Activated CD8-positive, alpha-beta memory T cell treated with anti-CD3 and anti-CD28 coated beads, Interleukin-2, amount 50 U/mL, for 48 hours (primary cell): Measurements from ENCODE around the gene TOM1.
"Not testable (repeated sequence)": the region's sequence is repeated elsewhere in the genome, so short reads cannot be mapped to it uniquely, and the experiment has no call there.

Source experiments
- DNase-seq: peaks from one replicate; pipeline ENCODE4 v3.0.0-alpha.2; 2020

TOM1 gene

DNA sequence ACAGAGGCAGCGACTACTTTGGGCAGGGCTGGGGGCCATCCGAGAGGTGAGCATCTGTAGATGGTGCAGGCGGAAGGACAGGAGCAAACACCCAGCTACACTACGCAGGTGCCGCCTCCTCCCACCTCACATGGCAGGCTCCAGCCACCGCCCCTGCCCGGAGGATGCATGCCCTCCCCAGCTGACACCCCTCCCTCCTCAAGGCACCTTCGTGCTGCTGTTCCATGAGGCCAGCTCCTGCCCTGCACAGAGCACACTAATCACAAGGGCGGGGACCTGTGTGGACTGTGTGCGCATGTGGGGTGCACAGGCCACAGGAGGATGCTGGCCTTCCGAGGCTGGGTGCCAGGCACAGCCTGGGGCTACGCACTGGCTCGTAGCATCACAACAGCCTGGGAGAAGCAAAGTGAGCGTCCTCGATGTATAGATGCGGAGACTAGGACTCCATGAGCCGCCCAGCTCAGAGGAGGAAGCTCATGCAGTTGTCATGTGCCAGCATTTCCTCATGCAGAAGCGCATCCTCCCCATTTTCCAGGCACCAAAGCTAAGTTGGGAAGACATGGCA, 48.4 kb downstream of the TOM1 start:
- no peak for DNase-seq

DNA sequence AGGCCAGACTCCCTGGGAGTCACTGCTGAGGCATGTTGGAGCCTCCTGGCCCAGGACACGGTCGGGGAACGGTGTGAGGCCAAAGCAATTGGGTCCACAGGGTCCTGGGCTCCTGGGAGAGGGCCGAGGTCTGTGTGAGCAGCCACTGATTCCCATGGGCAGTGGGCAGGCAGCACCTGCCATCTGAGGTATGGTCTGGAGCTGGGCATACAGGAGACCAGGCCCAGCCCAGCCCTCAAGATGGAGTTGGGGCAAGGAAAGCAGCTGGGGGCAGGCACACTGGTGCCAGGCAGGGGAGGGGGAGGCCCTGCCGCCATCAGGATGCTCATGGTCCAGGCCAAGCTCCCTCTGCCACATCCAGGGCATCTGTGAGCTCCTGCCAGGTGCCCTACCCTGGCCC, 49.0 kb downstream of the TOM1 start:
- no peak for DNase-seq

DNA sequence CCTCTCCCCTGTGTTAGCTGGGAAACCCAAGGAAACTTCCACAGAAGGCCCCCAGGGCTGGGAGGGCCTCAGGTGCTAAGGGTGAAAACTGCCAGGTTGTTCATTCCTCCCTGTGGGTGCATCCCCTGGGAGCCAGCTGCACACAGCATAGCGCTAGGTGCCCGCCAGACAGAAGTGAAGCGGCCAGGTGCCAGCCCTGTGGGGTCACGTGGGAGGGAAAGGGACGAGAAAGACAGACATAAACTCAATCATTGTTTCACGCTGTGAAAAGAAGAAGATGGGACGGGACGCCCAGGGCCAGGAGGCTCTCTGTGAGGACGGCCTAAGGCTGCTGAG, 49.6 kb downstream of the TOM1 start:
- no peak for DNase-seq

DNA sequence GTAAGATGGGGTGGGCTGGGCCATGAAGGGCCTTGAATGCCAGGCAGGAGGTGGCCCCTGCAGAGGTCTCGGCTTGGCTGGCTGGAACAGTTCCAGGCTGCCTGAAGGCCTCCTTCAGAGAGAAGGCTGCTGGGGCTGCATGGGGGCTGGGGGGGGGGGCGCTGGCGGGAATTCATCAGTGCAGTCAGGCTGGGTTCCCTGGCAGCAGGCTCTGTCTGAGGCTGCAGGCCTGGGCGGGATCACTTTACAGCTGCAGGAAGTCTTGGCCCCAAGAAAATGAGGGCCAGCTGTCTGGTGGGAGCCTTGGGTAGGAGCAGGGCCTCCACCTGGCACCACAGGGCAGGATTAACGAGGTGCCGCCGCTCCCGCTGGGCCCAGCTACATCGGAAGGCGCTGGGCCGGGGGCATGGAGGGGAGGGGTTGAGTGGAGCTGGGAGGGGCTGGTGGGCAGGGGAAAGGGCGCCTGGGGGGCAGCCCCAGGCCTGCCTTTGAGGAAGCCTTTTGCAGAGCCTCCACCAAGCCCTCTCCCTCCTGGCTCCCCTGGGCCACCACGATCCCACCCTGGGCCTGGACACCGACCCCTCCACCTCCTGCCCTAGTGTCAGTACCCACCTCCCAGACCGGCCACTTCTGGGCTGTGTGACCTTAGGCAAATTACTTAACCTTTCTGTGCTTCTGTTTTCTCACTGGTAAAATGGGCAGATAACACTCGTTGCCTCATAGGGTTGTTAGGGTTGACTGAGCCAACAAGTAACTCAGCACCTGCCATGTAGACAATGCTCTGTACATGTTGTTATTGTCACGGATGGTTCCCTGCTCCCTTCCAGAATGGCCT, 50.2 kb downstream of the TOM1 start:
- DNase-seq, result no peak

DNA sequence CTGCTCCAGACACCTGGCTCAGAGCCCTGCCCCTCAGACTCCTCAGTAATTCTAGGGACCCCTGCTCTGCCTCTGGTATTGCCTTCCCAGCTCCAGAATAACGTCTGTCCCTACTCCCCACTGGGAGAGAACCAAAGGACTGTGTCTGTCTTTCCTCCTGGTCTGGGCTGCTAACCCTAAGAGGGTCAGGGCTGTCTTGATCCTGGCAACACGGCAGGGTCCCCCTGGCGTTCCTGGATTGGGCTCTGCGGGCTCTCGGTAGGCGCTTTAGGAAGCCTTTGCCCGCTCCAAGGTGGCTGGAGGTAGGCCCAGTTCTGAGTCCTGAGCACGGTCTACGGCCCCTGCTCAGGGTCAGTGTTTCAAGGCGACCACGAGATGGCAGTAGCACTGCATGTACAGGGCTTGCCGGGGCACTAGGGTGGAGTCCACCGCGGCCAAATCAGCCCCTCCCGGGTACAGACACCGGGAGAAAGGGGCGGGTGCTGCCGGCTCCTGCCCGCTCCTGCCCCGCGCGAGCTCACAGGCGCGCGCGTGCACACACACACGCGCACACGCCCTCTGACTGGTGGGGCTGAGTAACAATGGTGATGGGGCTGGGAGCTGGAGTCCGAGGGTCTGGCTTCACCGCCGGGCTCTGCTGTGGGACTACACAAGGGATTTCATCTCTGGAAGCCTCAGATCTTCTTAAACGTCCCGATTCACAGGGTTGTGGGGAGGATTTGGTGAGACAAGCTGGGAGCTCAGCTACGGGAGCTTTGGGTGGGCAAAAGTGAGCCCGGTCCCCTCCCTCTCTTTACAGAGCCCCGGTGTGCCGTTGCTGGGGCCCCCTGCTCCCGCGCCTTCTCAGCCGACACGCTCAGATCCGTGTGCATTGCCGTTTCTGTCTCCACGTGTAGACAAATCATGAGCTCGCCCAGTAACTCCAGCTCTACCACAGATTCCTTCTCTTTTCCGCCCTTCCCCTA, 51.1 kb downstream of the TOM1 start:
- peak; percentile 92 for DNase-seq

GRCh38 chr22:35352214-35353111, 52.8 kb downstream of the TOM1 start:
- DNase-seq, result peak; percentile 82

DNA sequence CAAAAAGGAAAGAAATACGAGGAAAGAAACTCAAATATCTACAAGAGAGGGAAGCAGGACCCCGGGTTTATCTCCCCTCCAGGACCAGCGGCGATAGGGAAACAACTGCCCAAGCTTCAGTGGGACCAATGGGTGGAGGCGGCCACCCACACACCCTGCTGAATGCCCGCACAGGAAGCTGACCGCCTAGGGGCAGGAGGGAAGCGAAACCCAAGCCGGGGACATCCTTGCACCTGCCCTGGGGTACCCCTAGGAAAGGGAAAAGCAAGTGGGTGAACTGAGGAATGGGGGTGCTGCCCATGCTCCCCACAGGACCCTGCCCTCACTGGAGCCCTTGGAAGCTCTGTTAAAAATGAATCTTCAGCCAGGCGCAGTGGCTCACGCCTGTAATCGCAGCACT, 53.6 kb downstream of the TOM1 start:
- DNase-seq, result no peak

DNA sequence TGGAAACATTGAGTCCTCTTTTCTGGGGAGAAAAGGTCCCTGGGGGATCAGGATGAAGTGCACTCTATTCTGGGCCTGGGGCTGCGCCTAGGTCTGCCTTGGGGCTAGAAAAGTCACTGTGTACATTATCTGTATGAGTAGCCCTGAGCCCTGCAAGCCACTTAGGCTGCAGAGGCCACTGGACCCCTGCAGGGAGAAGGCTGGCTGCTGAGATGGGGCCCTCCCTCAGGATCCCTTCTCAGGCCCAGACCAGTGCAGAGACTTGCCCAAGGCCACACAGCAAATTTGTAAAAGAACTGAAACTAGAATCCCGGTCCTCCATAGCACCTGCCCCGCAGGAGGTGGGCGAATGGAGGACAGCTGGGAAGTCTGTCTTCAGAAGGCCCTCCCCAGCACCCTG, 54.4 kb downstream of the TOM1 start:
- no peak for DNase-seq

- no peak for DNase-seq
Measured at GRCh38 chr22:35357883-35358621, 58.4 kb downstream of the TOM1 start.

- no peak for DNase-seq
Measured at GRCh38 chr22:35359380-35360065, 59.8 kb downstream of the TOM1 start.

DNA sequence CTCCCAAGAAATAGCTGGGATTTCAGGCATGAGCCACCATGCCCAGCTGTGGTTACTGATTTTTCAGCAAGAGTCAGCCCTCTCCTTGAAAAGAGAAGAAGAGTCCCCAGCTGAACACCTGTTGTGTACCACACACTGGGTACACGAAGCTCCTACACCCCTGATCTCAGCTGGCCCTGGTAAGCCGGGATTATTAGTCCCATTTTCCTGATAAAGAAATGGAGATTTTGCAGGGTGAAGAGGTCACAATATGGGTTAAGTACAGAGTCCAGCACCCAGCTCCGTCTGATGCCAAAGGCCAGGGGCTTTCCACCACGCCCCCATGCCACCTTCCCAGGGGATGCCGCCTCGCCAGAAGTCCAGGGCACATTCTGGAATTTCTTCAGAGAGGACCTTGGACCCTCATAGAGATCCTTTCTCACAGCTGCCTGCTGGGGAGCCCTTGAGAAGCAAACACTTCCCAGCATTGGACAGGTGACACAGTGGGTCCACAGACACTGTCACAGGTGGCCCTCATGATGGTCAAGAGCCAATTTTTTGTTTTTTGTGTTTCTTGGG, 61.4 kb downstream of the TOM1 start:
- no peak for DNase-seq

DNA sequence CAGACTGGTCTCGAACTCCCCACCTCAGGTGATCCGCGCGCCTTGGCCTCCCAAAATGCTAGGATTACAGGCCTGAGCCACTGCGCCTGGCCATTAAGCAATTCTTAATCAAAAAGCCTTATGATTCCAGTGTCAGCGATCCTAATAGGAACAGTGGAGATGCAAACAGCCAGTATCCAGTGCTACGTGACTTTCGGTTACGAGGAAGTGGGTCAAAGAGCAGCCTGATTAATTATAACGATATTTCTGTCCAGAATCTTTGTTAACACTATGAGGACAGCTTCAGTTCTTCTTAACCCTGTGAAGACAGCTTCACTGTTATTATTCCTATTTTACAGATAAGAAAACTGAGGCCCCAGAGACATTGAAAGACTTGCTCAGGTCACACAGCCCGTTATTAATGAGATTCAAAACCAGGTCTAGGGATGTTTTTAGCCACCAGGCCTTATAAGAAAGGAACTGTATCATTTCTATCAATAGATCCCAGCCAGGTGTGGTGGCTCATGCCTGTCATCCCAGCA, 63.9 kb downstream of the TOM1 start:
- DNase-seq, result no peak

GRCh38 chr22:35364230-35364629, 64.5 kb downstream of the TOM1 start:
- not testable (repeated sequence) for DNase-seq

DNA sequence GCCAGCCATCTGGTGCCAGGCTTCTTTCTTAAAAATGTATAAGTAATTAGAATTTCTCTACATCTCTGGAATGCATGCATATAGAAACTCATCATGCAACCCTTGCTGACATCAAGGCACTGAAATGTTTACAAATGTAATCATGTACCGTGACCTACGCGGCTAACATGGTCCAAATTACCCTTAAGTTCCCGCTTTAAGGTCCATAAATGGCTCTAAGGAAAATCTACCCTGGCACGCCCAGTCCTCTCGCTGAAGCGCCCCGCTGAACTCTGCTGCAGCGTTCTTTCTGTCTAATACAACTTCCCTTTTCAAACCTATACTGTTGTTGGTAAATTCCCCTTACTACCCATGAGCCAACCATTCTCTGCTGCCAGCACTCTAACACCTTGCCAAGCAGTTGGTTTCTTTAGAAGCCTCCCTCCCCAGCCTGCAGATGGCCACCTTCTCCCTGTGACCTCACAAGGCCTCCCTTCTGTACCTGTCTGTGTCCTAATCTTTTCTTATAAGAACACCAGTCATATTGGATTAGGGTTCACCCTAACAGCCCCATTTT, 67.7 kb downstream of the TOM1 start:
- DNase-seq, result no peak

- no peak for DNase-seq
Measured at GRCh38 chr22:35368386-35368785, 68.7 kb downstream of the TOM1 start.

DNA sequence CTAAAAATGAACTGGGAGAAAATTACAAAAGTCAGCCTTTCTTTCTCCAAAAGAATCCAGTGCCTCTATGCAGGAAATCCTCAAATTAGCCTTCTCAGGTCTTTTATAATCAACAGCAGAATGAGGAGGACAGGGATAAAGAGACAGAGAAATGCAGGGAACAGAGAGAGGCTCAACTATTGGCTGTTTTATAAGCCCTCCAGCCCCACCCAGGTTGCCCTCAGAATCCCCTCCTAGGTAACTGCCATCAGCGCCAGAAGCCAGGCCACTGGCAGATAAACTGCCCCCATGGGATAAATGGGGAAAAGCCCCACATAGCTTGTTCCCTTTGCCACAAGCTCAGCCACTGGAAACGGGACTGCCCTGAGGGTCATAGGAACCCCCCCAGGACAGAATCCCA, 70.3 kb downstream of the TOM1 start:
- no peak for DNase-seq

- no peak for DNase-seq
Measured at GRCh38 chr22:35373781-35374180, 74.1 kb downstream of the TOM1 start.

GRCh38 chr22:35375031-35375430, 75.3 kb downstream of the TOM1 start:
- DNase-seq, result no peak

GRCh38 chr22:35375526-35375925, 75.8 kb downstream of the TOM1 start:
- no peak for DNase-seq

GRCh38 chr22:35376728-35377472, 77.2 kb downstream of the TOM1 start:
- DNase-seq, result no peak
